ENCODE data around the gene CCSER1.

Gene CCSER1

DNA sequence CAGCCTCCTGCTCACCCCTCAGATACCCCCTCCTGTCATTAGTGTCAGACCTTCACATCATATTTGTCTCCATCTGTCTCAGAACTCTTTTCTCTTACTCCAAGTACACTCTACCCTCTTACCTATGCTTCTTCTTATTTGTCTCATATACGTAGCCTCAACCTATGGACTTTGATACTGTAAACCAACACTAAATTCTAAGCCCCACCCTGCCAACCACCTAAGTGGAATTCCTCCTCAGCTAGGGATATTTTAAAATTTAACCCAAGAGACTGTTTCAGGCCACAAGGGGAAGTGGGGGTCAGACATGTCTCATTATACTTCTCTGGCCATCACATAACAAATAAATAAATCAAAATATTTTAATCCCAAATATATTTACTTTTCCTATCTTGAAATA lies 1398.4 kb downstream of the CCSER1 start:
- H3K27ac ChIP-seq, result no peak overlapping the region
- TF ChIP-seq CTCF (conservative IDR thresholded peaks at IDR 0.05), result no peak

- no peak for TF ChIP-seq CTCF (conservative IDR thresholded peaks at IDR 0.05)
- H3K27ac ChIP-seq, result no peak overlapping the region
Observed at GRCh38 chr4:91527056-91527455, 1399.9 kb downstream of the CCSER1 start.

GRCh38 chr4:91567594-91567993 lies 1440.4 kb downstream of the CCSER1 start:
- TF ChIP-seq CTCF (conservative IDR thresholded peaks at IDR 0.05), result no peak

DNA sequence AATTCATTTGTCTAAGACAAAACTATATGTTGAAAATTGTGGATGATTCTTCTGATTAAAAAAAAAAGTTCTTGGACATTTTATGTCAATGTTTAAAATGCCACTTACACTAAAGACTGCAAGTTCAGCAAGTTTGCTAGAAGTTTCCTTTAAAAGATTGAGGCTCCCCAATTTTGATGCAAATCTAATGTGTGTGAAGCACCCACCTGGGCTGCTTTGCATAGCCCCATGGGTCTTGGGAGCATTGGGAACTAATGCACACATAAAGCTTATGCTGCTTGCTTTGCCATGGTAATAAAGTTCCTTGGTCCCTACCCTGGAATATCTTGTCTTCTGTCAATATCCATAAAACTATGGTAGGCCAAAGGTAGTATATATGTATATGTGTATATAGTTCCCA lies 1450.7 kb downstream of the CCSER1 start:
- no peak overlapping the region for H3K27ac ChIP-seq
- TF ChIP-seq CTCF (conservative IDR thresholded peaks at IDR 0.05), result no peak

More at GRCh38 chr4:91567594-91567993, 1440.4 kb downstream of the CCSER1 start:
- H3K27ac ChIP-seq, result no peak overlapping the region

- no peak for TF ChIP-seq CTCF (conservative IDR thresholded peaks at IDR 0.05)
- no peak overlapping the region for H3K27ac ChIP-seq
Observed at GRCh38 chr4:91590260-91590659, 1463.1 kb downstream of the CCSER1 start.

DNA sequence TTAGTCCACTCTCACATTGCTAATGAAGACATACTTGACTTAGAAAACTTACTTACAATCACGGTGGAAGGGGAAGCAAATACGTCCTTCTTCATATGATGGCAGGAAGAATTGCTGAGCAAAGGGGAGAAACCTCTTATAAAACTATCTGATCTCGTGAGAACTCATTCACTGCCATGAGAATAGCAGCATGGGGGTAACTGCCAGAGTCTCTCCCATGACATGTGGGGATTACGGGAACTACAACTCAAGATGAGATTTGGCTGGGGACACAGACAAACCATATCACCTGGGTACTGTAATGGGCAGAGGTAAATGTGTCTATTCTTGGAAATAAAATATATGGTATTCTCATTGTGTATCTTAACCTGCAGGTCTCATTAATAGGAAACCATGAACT lies 1464.9 kb downstream of the CCSER1 start:
- no peak overlapping the region for H3K27ac ChIP-seq
- no peak for TF ChIP-seq CTCF (conservative IDR thresholded peaks at IDR 0.05)

GRCh38 chr4:91596718-91597117 lies 1469.5 kb downstream of the CCSER1 start:
- no peak for TF ChIP-seq CTCF (conservative IDR thresholded peaks at IDR 0.05)

DNA sequence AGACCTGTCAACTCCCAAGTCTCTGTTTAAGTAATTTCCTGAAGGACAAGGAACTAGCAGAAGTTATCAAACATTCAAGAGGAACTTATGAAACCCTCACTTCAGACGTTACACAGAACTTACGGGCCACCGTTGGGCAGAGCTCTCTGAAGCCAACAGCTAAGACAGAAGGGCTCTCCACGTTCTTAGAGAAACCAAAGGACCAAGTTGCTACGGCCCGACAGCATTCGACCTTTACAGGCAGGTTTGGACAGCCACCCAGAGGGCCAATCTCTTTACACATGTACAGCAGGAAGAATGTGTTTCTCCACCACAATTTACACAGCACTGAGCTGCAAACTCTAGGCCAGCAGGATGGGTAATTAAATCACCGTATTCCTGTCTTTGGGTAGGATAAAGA lies 1471.5 kb downstream of the CCSER1 start:
- H3K27ac ChIP-seq, result no peak overlapping the region
- TF ChIP-seq CTCF (conservative IDR thresholded peaks at IDR 0.05), result no peak

More at GRCh38 chr4:91596718-91597117, 1469.5 kb downstream of the CCSER1 start:
- H3K27ac ChIP-seq, result no peak overlapping the region
